GM12878 (cell line): ENCODE data around the gene UBXN11. TPM values are rescaled to one million over a fixed set of nuclear protein-coding genes. Genes with fewer than 3 reads are reported as not detected.

Experiments used
- ATAC-seq: fragments of 200-7000 bp; cut with Tn5 transposase; 3 replicates; pipeline ENCODE4 v1.9.1; 2020; ENCODE audit warnings: mild to moderate bottlenecking, moderate library complexity
- BruUV-seq: library from RNA; stranded (reverse); fragments of 400-500 nt; replicated peaks from 2 replicates; lab custom pipeline; 2021; lab: Mats Ljungman, UMichigan
- CTCF ChIA-PET: fragments of 300-600 bp; sonication (Branson Sonifier 250); formaldehyde crosslinking; extraction: SDS; loops from one replicate; lab custom pipeline; 2021; ENCODE audit warnings: inconsistent platforms; lab: Yijun Ruan, JAX
- POLR2A ChIA-PET: fragments of 350-600 bp; formaldehyde crosslinking; extraction: SDS; loops from one replicate; lab custom pipeline; 2021; ENCODE audit warnings: inconsistent platforms; lab: Charles Lee
- RAD21 ChIA-PET: fragments of 300-600 bp; sonication (Branson Sonifier 250); formaldehyde crosslinking; loops from one replicate; lab custom pipeline; 2023; ENCODE audit warnings: antibody characterized with exemption; ENCODE audit not compliant: unreplicated experiment; lab: Charles Lee
- SMC1A ChIA-PET: fragments of 300-600 bp; sonication (Branson Sonifier 250); formaldehyde crosslinking; loops from one replicate; lab custom pipeline; 2023; ENCODE audit not compliant: unreplicated experiment, uncharacterized antibody; lab: Charles Lee
- DNase-seq: peaks from one replicate; pipeline ENCODE4 v3.0.0-alpha.2; 2011; ENCODE audit warnings: low read depth, low spot score
- FAIRE-seq: peaks from 3 replicates; lab custom pipeline; 2011; peaks lifted over from hg19 to GRCh38; lab: Jason Lieb, UNC
- H2AFZ ChIP-seq: 2 replicates; pipeline ENCODE4 v1.6.0; 2011; ENCODE audit warnings: low read depth, low read length, control low read depth; ENCODE audit not compliant: control insufficient read depth
- H3K27ac ChIP-seq: 2 replicates; pipeline ENCODE4 v1.5.1; 2011; ENCODE audit warnings: control low read depth; ENCODE audit not compliant: control insufficient read depth, insufficient read depth
- H3K27me3 ChIP-seq, 2 experiments: replicated peaks in 1 of 2; 2 replicates each; pipeline versions ENCODE4 v1.6.0 to v1.6.1; 2011; ENCODE audit warnings: low read length in 1 of 2; ENCODE audit not compliant: control insufficient read depth in 2 of 2, insufficient read depth in 2 of 2
- H3K36me3 ChIP-seq, 2 experiments: 2 replicates each; pipeline ENCODE4 v1.5.1; 2011; ENCODE audit warnings: low read length in 1 of 2; ENCODE audit not compliant: control insufficient read depth in 2 of 2, insufficient read depth in 2 of 2
- H3K4me1 ChIP-seq: 2 replicates; pipeline ENCODE4 v1.6.1; 2011; ENCODE audit warnings: mild to moderate bottlenecking, low read length, moderate library complexity, mixed read lengths; ENCODE audit not compliant: control insufficient read depth, insufficient read depth
- H3K4me2 ChIP-seq: 2 replicates; pipeline ENCODE4 v1.6.0; 2011; ENCODE audit warnings: control low read depth; ENCODE audit not compliant: control insufficient read depth, insufficient read depth
- H3K4me3 ChIP-seq: fragments of 200-600 bp; sonication (generic); 2 replicates; pipeline ENCODE4 v1.5.1; 2016
- H3K79me2 ChIP-seq: 2 replicates; pipeline ENCODE4 v1.6.0; 2011; ENCODE audit warnings: low read length; ENCODE audit not compliant: control insufficient read depth, insufficient read depth
- H3K9ac ChIP-seq: 2 replicates; pipeline ENCODE4 v1.8.0; 2011; ENCODE audit warnings: low read length, control low read depth, mixed read lengths; ENCODE audit not compliant: control insufficient read depth, insufficient read depth
- H3K9me3 ChIP-seq: replicated peaks from 3 replicates; pipeline ENCODE4 v1.5.1; 2011; ENCODE audit warnings: mild to moderate bottlenecking, low read length; ENCODE audit not compliant: control insufficient read depth, insufficient read depth
- H4K20me1 ChIP-seq: 2 replicates; pipeline ENCODE4 v1.6.0; 2011; ENCODE audit not compliant: control insufficient read depth, insufficient read depth
- BACH1 ChIP-seq: fragments of 450-650 bp; IDR thresholded peaks from 2 replicates; pipeline ENCODE4 v1.6.1; 2017; ENCODE audit warnings: mild to moderate bottlenecking, borderline replicate concordance
- CBFB ChIP-seq: IDR thresholded peaks from 2 replicates; pipeline ENCODE4 v1.6.1; 2016; ENCODE audit warnings: antibody characterized with exemption, low read depth
- CBX3 ChIP-seq: fragments of 200-600 bp; sonication (generic); IDR thresholded peaks from 2 replicates; pipeline ENCODE4 v1.6.1; 2016; ENCODE audit warnings: low read depth, borderline replicate concordance
- CREB1 ChIP-seq: IDR thresholded peaks from 2 replicates; pipeline ENCODE4 v1.6.1; 2012; ENCODE audit warnings: low read depth, mild to moderate bottlenecking, inconsistent platforms
- CREM ChIP-seq: IDR thresholded peaks from 2 replicates; pipeline ENCODE4 v1.6.1; 2014; ENCODE audit warnings: antibody characterized with exemption, low read depth
- E4F1 ChIP-seq: fragments of 450-650 bp; IDR thresholded peaks from 2 replicates; pipeline ENCODE4 v1.6.1; 2018; ENCODE audit warnings: borderline replicate concordance, mild to moderate bottlenecking; ENCODE audit not compliant: partially characterized antibody
- MAX ChIP-seq: IDR thresholded peaks from 2 replicates; pipeline ENCODE4 v1.6.1; 2012; ENCODE audit warnings: low read depth, low read length, improper control_type of control experiment
- NKRF ChIP-seq: fragments of 450-650 bp; conservative IDR thresholded peaks from 2 replicates; pipeline ENCODE4 v1.6.1; 2017; ENCODE audit warnings: mild to moderate bottlenecking, moderate library complexity
- POU2F2 ChIP-seq: IDR thresholded peaks from 3 replicates; pipeline ENCODE4 v1.6.1; 2011; ENCODE audit warnings: low read depth, mild to moderate bottlenecking, low read length, borderline replicate concordance
- SIN3A ChIP-seq: IDR thresholded peaks from 2 replicates; pipeline ENCODE4 v1.6.1; 2012; ENCODE audit warnings: low read depth, low read length, improper control_type of control experiment
- SKIL ChIP-seq: fragments of 450-650 bp; IDR thresholded peaks from 2 replicates; pipeline ENCODE4 v1.6.1; 2017; ENCODE audit warnings: mild to moderate bottlenecking, low read depth, inconsistent platforms; ENCODE audit not compliant: poor library complexity, severe bottlenecking
- YY1 ChIP-seq: IDR thresholded peaks from 2 replicates; pipeline ENCODE4 v1.6.1; 2011; ENCODE audit warnings: low read depth, mild to moderate bottlenecking, low read length
- WGBS: methylation state at CpG from one replicate; pipeline ENCODE4 v1.1.6; 2016; ENCODE audit warnings: low lambda C conversion rate; ENCODE audit not compliant: insufficient replicate concordance, insufficient coverage; ENCODE audit errors: missing lambda C conversion rate; 5-methylcytosine and 5-hydroxymethylcytosine counted together
- in situ Hi-C: fragments of 300-500 bp; cut with MboI; formaldehyde crosslinking; loops from 9 replicates; pipeline ENCODE4 v1.14.3; 2018; ENCODE audit warnings: mixed read lengths
- intact Hi-C: fragments of 100-400 bp; cut with micrococcal nuclease; formaldehyde crosslinking; loops from one replicate; pipeline ENCODE4 v1.14.2; 2022; ENCODE audit not compliant: unreplicated experiment
- polyA plus RNA-seq, 11 experiments: library from polyadenylated mRNA; depleted of rRNA in 4 of 11; unstranded in 6 of 11; stranded (reverse) in 5 of 11; fragments of >200 nt; fragmentation: Nextera tagmentation in 4 of 11; fragmentation: Illumina TruSeq in 1 of 11; extraction: Ambion mirVana in 4 of 11; extraction: Trizol in 1 of 11; gene quantifications; 1 replicate in 1 of 11; 2 replicates in 10 of 11; pipeline versions ENCODE4 v1.2.1 to v1.2.3, GENCODE V29; 2011 to 2016; ENCODE audit warnings: inconsistent platforms in 2 of 11, missing spikeins in 2 of 11, low read depth in 1 of 11
- total RNA-seq, 4 experiments: library from RNA; depleted of rRNA in 3 of 4; stranded (reverse); fragments of >200 nt in 3 of 4; fragmentation: Illumina TruSeq in 1 of 4; extraction: Trizol in 1 of 4; gene quantifications; 2 replicates each; pipeline versions ENCODE4 v1.2.1 to v1.2.3, GENCODE V29; 2013 to 2021

The UBXN11 gene
- total and polyA plus RNA-seq, 10 of the 15 experiments (the other 5 are each of a cell fraction or from before 2014, with no cell fraction given), result 0.32 to 34.4 (median 9.6) TPM

GRCh38 chr1:26234644-26235370 lies 71.6 kb downstream of the UBXN11 start (continued):
- TF ChIP-seq SKIL, result peak; percentile 13

GRCh38 chr1:26233903-26234643 lies 72.4 kb downstream of the UBXN11 start, which contains the start of gene CEP85:
Gene CEP85 (plus strand): TSS chr1:26234200. CDS start chr1:26239784, 5,584 bp downstream.
- in situ Hi-C loops (loop anchor here (5.0 kb wide), 1 partner anchor 127 kb away; no protein-coding TSS in a partner anchor), intact Hi-C loops (loop anchor here (1.0 to 2.0 kb wide), 2 partner anchors 65 to 123 kb away; partner anchors contain the start of genes PDIK1L and ZNF593)
- ATAC-seq (peak; percentile 95), DNase-seq (peak; percentile 95), FAIRE-seq (peak; percentile 100)
- Histone ChIP-seq H3K36me3 (no peaks in the 10 kb centered on the region), H3K79me2 (peaks cover 46% of the 10 kb centered on the region), H4K20me1 (no peaks in the 10 kb centered on the region), H3K27me3 (no peaks in the 10 kb centered on the region), H3K9ac (peak within 1 kb of the TSS; percentile 78), H3K4me1 (peaks cover 9% of the 10 kb centered on the region), H3K4me2 (peak within 1 kb of the TSS; percentile 83), H3K27ac (peak within 1 kb of the TSS; percentile 66), H3K4me3 (peak within 1 kb of the TSS; percentile 98), H2AFZ (peak within 1 kb of the TSS; percentile 98), H3K9me3 (no peaks in the 10 kb centered on the region)
- BruUV-seq, result TSS peak; percentile 55
- ChIA-PET CTCF (interaction anchor here (0.6 to 7.3 kb wide), 50 partner anchors 13 to 1879 kb away, joined by 3 to 110 read pairs (median 5); partner anchors contain the start of genes C1orf232, CATSPER4, CD52 and CNKSR1), RAD21 (interaction anchor here (0.6 to 3.0 kb wide), 16 partner anchors 40 to 198 kb away, joined by 3 to 44 read pairs (median 4); partner anchors contain the start of genes C1orf232, CD52, DHDDS and SH3BGRL3), SMC1A (interaction anchor here (0.6 to 4.4 kb wide), 15 partner anchors 13 to 363 kb away, joined by 3 to 23 read pairs (median 4); partner anchors contain the start of genes SH3BGRL3, ZNF593 and ZNF593OS), POLR2A (interaction anchor here (0.5 to 2.4 kb wide), 8 partner anchors 11 to 386 kb away, joined by 3 to 11 read pairs (median 3); partner anchors contain the start of genes C1orf232, CD52, DHDDS and UBXN11)
- 1% methylated on average over 71 of the region's 73 CpGs for WGBS
- TF ChIP-seq NKRF (peak; percentile 72), YY1 (peak; percentile 46), SIN3A (peak; percentile 87), CBX3 (no peak), BACH1 (peak; percentile 80), MAX (0 out of 2 replicates have a peak, but pooled peaks have one; percentile 35), E4F1 (peak; percentile 33), POU2F2 (peak; percentile 27; the same call in 1 of the 3 replicates), CREM (peak; percentile 86), CREB1 (peak; percentile 90), CBFB (no peak)
